HG03196 (cell line): ENCODE results near the gene SGSM1.
"Not testable (repeated sequence)": the region's sequence is repeated elsewhere in the genome, so short reads cannot be mapped to it uniquely, and the experiment has no call there.

Experiments used
- ATAC-seq: cut with Tn5 transposase; IDR thresholded peaks from one replicate; pipeline ENCODE4 v1.9.1; 2021; ENCODE audit not compliant: unreplicated experiment

Gene SGSM1

DNA sequence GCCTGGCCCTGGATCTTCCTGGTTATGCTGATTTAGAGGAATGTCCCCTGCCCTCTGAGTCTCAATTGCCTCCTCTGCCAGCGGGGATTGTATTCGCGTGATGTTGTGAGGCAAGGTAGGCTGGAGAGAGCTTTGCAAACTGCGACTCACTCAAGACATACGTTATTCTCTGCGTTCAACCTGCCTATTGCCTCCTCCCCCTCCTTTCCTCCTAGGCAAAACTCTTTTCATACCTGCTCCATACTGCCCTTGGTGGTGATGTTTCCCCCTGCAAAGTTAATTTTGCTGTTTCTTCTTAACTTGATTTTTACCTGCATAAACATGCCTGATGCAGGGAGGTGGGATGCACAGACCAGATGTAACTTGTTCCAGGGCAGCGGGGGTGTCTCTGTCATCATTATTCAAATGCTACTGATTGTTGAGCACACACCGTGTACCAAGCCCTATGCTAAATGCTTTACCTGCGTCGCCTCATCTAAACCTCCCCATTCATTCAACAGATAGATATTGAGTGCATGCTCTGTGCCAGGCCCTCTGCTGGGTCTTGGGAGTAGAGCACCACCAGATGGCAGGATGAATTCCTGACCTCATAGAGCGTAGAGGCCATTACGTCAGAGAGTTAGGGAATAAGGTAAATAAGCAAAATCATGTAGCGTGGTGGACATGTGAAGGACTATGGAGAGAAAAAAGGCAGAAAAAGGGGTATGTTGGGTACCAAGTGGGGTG, 29.0 kb downstream of the SGSM1 start:
- ATAC-seq, result no peak

DNA sequence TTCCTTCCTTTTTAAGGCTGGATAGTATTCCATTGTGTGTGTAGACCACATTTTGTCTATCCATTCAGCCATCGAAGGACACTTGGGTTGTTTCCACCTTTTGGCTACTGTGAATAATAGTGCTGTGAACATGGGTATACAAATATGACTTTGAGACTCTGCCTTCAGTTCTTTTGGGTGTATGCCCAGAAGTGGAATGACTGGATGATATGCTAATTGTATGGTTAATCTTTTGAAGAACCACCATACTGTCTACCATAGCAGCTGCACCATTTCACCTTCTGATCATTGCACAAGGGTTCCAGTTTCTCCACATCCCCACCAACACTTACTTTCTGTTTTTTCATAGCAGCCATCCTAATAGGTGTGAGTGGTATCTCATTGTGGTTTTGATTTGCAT, 30.3 kb downstream of the SGSM1 start:
- no peak for ATAC-seq

DNA sequence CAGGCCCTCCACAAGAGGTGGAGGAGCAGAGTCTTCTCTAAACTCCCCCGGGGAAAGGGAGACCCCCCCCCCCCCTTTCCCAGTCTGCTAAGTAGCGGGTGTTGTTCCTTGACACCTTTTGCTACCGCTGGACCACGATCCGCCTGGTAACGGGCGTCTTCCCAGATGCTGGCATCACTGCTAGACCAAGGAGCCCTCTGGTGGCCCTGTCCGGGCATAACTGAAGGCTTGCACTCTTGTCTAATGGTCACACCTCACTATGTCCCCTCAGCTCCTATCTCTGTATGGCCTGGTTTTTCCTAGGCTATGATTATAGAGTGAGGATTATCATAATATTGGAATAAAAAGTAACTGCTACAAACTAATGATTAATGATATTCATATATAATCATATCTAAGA, 31.5 kb downstream of the SGSM1 start:
- not testable (repeated sequence) for ATAC-seq

DNA sequence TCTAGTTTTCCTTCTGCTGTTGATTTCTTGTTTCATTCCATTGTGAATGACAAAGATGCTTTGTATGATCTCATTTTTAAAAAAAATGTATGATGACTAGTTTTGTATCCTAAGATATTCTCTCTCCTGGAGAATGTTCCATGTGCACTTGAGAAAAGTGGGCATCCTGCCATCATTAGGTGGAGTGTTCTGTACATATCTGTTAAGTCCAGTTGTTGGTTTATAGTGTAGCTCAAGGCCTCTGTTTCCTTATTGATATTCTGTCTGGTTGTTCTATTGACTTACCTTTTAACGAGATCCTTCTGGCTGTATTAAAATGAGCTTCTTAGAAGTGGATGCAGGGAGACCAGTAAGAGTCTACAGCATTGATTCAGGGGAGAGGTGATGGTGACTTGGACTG, 35.2 kb downstream of the SGSM1 start:
- ATAC-seq, result no peak

DNA sequence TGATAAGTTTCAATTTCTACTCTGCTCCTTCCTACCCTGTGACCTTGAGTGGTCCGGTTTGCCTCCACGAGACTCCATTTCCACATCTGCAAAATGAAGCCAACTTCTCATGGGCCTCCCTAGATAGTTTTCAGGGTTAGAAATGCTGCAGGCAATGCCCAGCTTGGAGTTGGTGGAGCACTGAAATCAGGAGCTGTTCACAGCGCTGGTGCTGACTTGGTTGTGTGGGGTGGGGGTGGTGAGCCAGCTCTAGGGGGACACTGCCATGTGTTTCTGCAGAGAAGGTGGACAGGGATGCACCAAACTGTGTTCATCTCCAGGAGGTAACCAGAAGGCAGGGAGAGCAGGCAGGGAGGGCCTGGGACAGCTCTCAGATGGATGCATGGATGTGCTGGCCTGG, 37.0 kb downstream of the SGSM1 start:
- ATAC-seq, result no peak

DNA sequence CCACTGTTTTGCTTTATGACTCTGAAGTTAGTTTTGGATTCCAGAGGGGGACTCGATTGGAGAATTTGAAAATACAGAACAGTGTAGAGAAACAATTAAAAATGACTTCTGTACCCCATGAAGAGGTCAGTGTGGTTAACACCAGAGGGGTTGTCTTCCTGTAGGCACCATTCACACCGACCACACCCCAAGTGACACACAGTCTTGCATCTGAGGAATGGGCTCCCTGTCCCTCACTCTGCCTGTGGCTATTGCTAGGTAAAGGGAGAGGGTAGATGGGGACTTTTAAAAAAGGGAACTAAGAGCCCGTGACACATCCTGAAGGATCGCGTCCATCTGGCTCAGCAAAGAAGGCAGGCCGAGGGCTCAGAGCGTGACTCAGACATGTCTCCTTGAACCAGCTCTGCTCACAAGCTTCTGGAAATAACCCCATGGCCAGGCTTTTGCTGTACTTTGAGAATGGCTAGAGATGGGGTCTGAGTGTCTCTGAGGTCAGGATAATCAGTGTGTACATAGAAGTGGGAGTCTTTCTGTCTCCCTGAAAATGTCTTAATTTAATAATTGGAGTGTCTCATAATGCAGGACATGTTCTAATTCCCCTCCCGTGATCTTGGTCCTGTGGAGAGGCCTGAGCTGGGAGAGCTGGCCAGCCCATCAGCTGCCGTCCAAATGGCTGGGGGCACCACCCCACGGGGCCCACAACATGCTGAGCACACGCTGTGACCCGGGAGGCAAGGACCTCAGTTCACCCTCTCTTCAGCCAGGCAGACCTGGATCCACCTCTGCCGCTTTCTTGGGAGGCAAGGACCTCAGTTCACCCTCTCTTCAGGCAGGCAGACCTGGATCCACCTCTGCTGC, 39.3 kb downstream of the SGSM1 start:
- ATAC-seq, result no peak

DNA sequence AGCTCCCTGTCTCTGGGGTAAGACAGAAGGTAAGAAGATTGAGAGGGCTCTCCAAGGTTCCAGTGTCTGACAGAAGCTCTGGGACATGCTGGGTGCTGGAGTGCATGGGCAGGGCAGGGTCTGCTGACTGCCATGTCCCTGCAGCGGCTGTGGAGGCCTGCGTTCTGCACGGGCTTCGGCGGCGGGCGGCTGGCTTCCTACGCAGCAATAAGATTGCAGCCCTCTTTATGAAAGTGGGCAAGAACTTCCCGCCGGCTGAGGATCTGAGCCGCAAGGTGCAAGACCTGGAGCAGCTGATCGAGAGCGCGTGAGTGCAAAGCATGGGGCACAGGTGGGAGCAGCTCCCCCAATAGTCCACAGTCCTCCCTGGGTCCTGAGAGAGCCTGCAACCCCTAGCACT, 41.5 kb downstream of the SGSM1 start:
- ATAC-seq, result no peak

DNA sequence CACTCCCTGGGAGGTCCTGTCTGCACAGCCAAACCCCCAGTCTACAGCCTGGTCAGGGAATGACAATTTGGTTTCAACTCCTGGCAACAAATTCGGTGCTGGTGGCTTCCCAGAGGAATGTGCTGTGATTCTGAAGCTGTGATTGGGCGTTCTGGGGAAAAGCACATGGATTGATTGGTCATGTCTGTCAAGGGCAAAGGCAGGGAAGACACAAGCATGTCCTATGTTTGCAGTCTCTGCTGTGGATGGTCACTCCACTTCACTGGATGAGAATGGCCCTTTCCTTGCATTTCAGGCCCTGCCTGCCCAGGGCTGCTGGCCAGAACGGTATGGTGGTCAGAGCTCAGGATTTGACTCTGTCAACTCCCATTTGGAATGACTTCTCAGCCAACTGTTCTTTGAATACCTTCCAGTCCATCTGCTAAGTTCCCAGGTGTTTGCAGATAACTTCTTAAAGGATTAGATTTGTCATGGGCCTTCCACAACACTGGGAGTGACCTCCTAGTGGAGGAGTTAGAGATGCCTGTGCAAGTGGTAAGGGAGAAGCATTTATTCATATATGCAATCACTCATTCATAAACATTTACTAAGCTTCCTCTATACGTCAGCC, 42.7 kb downstream of the SGSM1 start:
- ATAC-seq, result no peak

DNA sequence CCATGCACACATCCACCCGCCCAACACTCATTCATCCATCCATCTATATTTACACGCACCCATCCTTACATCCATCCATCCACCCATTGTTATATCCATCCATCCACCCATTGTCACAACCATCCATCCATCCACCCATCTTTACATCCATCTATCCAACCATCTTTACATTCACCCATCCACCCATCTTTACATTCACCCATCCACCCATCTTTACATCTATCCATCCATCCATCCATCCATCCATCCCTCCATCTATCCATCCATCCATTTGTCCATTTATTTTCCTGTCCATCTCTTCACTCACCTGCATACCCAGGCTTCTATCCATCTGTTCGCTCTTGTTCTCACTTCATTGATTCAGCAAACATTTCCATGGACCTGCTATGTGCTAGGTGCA, 49.8 kb downstream of the SGSM1 start:
- ATAC-seq, result no peak

DNA sequence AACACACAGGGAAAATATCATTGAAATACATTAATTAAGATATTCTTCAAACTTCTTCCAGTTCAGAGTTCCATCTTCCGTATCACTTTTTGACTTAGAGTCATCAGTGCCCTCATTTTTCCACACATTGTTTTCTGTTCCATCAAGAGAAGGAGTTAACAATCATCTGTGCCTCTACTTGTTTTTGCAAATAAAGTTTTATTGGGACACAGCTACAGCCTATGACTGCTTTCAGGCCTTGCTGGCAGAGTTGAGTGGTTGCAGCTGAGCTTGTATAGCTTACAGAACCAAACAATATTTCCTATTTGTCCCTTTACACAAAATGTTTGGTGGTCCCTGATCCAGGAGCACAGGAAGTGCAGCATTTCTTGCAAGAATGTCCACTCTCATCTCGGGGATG, 51.6 kb downstream of the SGSM1 start:
- no peak for ATAC-seq

DNA sequence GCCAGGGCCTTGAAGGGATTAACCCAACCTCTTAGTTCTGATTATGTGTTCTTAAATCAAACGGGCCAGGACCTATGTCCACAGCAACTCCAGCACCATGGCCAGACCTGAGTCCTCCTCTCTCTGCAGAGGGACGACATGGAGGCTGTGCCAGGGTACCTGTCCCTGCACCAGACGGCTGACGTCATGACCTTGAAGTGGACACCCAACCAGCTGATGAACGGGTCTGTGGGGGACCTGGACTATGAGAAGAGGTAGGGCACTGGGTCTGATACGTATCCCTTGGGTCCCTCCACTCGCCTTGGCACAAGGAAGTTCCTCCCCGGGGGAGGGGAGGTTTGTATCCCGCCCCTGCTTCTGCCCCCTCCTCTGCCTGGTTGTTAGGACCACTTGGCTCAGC, 53.6 kb downstream of the SGSM1 start:
- no peak for ATAC-seq

DNA sequence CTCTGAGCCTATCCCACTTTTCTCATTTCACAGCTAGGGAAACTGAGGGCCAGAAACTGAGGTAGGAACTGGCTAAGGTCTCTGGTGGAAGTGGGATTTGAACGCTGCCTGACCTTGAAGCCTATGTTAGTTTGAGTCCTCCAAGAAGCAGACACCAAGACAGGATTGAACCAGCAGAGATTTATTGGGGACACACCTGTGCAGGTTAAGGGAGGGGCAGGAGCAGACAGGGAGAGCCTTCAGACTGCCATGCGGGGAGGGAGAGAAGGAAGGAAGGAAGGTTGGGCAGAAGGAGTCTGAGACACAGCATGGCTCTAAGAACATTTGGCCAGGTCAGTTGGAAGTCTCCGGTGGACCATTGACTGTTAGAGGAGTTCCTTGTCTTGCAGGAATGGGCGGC, 59.5 kb downstream of the SGSM1 start:
- ATAC-seq, result no peak

DNA sequence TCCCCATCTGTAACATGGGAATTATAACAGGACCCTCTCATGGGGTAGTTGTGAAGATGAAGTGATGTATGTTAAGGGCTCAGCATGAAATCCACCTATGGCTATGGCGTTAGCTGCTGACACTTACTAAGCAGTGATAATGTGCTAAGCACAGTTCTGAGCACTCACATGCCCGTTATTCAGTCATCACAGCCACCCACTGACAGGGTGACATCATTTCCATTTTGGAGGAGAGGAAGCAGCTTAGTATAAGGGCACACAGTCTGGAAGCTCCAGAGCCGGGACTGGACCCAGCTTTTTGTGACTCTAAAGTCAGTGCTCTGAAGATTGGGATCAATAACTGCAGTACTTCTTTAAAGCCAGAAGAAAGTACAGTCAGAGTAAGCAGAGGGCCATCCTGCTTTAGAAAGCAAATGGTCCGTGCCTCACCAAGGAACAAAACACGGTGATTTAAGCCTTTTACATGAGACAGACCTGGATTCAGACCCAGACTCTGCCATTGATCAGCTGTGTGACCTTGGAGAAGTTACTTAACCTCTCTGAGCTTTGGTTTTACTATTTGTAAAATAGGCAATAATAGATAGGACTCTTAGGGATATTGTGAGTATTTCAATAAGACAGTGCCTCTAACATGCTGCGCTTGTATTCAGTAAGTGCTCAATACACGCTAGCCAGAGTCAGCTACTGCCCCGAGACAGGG, 61.5 kb downstream of the SGSM1 start:
- no peak for ATAC-seq

DNA sequence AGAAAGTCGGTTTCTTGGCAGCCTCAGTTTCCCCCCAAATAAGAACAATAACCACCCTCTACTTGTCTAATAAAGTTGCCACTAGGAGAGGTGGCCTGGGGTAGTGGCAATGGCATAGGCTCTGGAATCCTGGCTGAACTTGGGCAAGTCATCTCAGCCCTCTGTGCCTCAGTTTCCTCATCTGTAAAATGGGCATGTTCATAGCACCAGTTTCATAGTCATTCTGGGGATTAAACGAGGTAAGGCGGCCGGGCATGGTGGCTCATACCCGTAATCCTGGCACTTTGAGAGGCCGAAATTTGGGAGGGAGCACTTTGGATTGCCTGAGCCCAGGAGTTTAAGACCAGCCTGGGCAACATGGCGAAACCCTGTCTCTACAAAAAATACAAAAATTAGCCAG, 63.0 kb downstream of the SGSM1 start:
- no peak for ATAC-seq

DNA sequence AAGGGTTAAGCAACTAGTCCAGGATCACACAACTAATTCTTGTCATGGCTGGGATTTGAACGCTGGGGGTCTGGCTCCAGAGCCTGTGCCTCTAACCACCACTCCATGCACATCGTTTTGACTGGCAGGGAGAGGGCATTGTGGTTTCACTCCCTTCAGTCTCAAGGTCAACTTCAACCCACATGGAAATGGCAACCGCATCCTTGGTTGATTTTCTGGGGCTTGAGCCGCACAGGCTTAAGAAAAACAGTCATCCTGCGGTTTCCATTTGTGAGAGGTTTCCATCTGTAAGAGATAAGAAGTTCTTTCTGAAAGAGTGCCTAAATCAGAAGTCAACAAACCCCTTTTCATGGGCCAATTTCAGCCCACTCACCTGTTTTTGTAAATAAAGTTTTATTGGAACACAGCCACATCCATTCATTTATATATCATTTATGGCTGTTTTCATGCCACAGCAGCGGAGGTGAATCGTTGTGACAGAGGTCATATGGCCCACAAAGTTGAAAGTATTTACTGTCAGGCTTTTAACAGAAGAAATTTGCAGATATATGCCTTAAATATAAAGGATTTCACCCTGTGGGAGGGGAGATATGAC, 65.7 kb downstream of the SGSM1 start:
- ATAC-seq, result no peak

DNA sequence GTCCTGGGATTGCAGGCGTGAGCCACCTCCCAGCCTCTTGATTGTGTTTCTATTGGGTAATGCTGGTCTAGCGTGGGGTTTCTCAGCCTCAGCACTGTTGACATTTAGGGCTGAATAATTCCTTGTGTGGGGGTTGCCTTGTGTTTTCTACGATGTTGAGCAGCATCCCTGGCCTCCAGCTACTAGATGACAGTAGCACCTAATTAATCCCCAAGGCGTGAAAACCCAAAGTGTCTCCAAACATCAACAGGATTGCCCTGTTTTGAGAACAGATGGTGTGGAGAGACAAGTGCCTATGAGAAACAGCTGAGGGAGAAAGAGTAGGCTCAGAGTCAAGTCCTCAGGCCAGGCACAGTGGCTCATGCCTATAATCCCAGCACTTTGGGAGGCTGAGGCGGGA, 67.2 kb downstream of the SGSM1 start:
- ATAC-seq, result no peak

DNA sequence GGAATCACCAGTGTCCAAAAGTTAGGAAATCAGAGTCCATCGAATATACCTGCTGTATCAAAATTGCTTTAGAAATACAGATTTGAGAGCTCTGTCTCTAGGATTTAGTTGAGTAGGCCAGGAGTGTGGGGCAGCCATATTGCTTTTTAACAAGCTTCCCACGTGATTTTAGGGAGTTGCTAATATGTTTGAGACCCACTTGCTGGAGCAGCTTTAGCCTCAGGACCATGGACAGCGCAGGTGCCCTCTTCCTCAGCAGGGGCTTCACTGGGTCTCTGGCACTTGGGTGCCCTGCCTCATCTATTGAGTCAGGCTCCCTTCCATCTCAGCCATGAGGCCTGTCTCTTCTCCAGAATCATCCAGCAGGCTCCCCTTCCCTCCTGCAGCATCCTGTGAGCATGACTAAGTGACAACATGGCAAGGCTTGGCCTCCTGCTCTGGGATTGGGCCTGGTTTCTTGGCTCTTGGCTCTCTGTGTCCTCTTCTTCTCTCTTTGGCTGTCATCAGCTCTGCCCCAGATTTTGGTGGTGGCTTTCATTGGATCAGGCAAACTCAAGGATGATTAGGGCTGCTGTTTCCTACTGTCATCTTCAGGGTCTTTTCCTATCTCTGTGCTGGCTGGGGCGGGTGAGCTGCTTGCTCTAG, 70.0 kb downstream of the SGSM1 start:
- ATAC-seq, result no peak

DNA sequence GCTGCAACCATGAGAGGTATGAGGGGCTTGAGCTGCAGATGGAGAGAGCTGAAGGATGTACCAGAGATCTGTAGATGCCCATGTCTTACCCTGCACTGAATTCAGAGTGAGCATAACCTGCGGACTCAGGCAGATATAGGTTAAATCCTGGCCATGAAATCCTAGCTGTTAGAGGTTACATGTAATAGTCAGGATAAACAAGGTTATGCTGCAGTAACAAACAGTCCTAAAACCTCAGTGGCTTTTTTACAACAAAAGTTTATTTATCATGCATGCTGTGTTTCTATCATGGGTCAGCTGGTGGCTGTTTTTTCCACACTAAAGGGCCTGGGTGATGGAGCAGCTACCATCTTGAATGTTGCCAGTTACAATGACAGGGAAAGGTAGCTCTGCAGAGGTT, 70.7 kb downstream of the SGSM1 start:
- no peak for ATAC-seq

DNA sequence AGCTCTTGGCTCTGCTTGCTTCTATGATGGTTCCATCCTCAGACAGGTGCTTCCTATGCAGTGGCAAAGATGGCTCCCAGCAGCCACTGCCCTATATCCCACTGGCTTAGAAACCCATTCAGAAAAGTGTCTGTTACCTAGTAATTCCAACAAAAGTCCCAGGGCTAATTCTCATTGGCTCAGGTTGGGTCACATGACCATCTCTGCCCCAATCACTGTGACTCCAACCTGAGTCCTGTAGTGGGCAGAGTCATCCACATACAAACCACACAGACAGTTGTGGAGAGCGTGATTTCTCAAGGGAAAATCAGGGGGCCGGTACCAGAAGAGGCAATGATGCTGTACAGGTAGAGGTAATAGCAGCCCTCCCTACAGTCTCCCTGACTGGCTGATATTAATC, 73.0 kb downstream of the SGSM1 start:
- no peak for ATAC-seq

DNA sequence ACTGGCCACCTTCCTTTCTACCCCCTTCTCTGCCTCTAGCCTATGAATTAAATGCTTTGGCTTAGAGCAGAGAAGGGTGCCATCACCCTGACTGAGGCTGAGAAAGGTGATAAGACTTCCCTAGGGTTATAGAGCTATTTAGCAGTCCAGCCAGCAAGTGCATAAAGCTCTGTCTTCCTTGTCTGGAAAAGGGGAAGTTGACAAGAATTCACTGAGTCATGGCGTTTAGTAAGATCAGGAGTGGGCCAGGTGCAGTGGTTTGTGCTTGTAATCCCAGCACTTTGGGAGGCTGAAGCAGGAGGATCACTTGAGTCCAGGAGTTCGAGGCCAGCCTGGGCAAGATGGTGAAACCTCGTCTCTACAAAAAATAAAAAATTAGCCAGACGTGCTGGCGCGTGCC, 77.4 kb downstream of the SGSM1 start:
- no peak for ATAC-seq

DNA sequence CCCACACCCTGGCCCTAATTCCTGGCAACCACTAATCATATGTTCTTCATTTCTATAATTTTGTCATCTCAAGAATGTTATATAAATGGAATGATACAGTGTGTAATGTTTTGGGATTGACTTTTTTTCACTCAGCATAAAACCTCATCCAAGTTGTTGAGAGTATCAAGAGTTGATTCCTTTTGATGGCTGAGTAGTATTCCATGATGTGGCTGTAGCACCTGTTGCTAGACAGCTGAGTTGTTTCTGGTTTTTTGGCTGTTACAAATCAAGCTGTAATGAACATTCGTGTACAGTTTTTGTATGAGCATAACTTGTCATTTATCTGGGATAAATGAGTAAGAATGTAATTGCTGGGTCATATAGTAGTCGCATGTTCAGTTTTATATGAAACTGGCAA, 81.2 kb downstream of the SGSM1 start:
- ATAC-seq, result no peak
